Breast epithelium (tissue), 3 donors: ENCODE results near the gene CHCHD6.

ENCODE experiments used
- POLR2A ChIP-seq: fragments of 450-650 bp; IDR thresholded peaks from one replicate; pipeline ENCODE4 v1.6.1; 2016; ENCODE audit warnings: antibody characterized with exemption, mild to moderate bottlenecking, moderate library complexity
- TF ChIP-seq, protein P1 (sequence below), 3 donors: fragments of 450-650 bp; IDR thresholded peaks; one replicate each; pipeline ENCODE4 v1.5.1; 2016 to 2017; ENCODE audit warnings: antibody characterized with exemption in 3 of 3, mild to moderate bottlenecking in 3 of 3, moderate library complexity in 3 of 3

DNA sequence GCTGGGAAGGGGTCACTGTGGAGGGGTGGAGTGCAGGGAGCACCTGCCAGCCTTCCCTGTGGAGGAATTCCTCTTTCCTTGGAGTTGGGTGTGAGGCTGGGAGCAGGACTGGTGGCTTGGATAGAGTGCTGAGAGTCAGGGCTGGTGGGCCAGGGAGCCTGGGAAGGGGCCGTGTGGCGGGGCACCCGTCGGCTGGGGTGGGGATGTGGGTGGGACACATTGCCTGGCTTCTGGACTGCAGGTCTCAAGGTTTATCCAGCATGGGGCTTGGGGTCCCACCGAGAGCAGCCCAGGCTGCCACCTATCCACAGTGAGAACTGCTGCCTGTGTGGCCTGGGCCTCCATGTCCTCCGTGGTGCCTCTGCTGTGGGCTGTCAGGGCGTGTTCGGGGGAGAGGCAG, 283.6 kb downstream of the CHCHD6 start:
- TF ChIP-seq, protein P1, sequence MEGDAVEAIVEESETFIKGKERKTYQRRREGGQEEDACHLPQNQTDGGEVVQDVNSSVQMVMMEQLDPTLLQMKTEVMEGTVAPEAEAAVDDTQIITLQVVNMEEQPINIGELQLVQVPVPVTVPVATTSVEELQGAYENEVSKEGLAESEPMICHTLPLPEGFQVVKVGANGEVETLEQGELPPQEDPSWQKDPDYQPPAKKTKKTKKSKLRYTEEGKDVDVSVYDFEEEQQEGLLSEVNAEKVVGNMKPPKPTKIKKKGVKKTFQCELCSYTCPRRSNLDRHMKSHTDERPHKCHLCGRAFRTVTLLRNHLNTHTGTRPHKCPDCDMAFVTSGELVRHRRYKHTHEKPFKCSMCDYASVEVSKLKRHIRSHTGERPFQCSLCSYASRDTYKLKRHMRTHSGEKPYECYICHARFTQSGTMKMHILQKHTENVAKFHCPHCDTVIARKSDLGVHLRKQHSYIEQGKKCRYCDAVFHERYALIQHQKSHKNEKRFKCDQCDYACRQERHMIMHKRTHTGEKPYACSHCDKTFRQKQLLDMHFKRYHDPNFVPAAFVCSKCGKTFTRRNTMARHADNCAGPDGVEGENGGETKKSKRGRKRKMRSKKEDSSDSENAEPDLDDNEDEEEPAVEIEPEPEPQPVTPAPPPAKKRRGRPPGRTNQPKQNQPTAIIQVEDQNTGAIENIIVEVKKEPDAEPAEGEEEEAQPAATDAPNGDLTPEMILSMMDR (IDR thresholded peaks at IDR 0.05): no peak
- no peak for TF ChIP-seq POLR2A
